GM21529 (cell line): Measurements from ENCODE around the gene MACROD2.
A peak's percentile ranks its signal among the peaks of the same experiment; 100 is the strongest.

ENCODE experiments used
- ATAC-seq: cut with Tn5 transposase; IDR thresholded peaks from one replicate; pipeline ENCODE4 v1.9.1; 2021; ENCODE audit not compliant: unreplicated experiment

The MACROD2 gene

GRCh38 chr20:14838663-14839628 lies 843.6 kb downstream of the MACROD2 start:
- ATAC-seq, result peak; percentile 81

- ATAC-seq, result no peak
These were observed 850.2 kb downstream of the MACROD2 start for GRCh38 chr20:14845199-14846160.

DNA sequence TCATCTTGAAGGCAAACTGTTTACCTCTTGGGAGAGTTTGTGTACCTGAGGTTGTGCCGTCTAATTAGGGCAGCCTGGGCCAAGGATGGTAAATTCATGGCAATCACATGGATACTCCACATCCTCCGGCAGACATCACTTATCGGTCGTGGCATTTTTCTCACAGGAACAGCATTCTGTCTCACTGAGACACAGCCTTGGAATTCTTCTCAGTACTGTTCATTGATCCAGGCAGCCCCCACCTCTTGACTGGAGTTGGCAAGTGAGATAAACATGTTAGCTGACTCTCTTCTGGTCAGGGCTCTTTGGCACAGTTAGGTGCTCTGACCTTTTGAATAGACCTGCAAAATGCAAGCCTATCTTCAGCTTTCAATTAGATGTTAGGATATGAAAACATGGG lies 853.5 kb downstream of the MACROD2 start:
- ATAC-seq, result no peak

- no peak for ATAC-seq
These were observed 857.8 kb downstream of the MACROD2 start for GRCh38 chr20:14853079-14853478.

GRCh38 chr20:14855171-14855570 lies 859.9 kb downstream of the MACROD2 start:
- no peak for ATAC-seq

GRCh38 chr20:14859627-14860026 lies 864.3 kb downstream of the MACROD2 start:
- no peak for ATAC-seq

- peak; percentile 36 for ATAC-seq
These were observed 865.1 kb downstream of the MACROD2 start for GRCh38 chr20:14860410-14860814.

DNA sequence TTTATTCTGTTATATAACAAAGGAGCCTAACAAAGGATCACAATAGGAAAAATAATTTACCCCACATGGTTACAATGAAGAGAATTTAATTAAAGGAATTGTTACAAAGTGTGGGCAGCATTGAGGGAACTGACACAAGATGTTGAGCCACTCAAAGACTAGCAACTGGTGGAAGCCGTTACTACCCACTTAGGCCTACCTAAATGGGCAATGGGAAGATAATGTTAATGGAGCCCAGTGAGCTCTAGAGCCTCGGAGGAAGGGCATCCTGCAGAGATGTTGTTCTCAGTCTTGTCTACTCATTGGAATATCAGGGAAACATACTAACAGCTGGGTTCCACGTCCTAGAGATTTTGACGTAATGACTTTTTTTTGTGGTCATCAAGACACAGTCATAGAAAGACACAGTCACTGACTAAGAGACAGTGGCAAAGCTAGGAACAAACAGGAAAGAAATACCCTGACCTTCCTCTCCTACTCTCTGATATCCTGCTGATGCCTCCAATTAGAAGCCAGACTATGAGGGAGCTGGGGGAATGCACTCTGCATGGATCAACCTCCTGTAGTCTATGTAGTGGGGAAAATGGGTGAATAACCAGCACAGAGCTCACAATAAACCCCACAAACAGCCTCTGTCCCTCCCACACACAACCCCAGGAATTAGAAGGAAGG lies 865.8 kb downstream of the MACROD2 start:
- ATAC-seq, result no peak

DNA sequence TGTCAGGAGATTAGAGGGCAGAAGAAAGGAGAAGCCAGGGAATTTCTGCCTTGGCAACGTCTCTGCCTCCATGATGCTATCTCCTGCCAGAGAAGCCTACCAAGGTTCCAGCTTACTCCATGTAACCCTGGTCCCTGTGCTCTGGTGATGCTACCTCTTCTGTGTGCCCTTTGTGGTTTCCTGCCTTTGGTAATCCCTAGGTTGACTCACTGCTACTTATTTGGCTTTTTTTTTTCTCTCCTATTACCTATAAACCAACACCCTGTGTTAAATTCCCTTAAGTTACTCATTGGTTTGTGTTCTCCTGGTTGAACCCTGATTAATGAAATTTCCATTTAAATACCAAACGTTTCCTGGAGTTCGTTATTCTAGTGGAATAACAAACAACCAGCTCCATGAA lies 869.9 kb downstream of the MACROD2 start:
- no peak for ATAC-seq

DNA sequence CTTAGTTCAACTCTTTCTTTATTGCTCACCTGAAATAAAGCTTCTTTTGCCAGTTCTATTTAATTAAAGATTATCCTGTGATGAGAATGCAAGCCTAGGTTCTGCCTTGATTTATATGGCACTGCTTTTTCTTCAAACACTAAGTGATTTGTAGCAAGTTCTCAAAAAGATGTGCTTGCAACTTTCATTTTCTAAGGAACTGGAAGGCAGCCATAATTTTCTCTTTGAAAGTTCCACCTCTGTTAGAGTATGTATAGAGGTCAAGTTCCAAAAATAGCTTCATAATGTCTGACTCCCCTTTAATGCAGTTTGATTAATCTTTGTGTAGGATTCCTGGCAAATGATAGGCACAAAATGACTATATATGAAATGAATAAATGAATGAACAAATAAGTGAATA lies 870.4 kb downstream of the MACROD2 start:
- no peak for ATAC-seq

DNA sequence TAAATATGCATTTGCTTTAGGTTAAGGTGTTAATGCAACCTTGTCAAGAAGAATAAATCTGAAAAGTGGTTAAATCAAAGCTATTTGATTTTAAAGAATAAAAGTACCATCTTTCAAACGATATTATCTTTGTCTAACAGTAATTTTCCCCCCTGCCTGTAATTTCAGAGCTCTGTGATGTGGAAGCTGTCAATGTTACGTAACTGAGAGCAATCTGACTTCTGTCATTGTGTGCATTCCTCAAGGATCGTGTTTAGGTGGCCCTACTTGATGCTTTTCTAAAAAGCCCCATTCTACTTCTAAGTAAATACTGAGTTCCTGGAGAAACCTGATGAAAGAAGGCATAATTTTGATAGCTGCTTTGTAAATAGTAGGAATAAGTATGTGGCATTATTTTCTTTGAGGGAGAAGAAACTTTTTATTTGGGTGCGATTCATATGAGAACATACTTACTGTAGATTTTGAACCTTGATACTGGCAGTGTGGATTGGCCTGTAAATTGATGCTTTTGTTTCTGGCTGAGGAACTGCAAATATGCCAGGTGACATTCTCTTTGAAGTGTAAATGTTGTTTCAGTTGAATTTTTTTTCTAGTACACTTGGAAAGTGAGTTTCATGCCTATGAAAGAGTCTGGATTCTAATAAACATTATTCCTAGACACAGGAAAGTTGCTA lies 871.7 kb downstream of the MACROD2 start:
- no peak for ATAC-seq

DNA sequence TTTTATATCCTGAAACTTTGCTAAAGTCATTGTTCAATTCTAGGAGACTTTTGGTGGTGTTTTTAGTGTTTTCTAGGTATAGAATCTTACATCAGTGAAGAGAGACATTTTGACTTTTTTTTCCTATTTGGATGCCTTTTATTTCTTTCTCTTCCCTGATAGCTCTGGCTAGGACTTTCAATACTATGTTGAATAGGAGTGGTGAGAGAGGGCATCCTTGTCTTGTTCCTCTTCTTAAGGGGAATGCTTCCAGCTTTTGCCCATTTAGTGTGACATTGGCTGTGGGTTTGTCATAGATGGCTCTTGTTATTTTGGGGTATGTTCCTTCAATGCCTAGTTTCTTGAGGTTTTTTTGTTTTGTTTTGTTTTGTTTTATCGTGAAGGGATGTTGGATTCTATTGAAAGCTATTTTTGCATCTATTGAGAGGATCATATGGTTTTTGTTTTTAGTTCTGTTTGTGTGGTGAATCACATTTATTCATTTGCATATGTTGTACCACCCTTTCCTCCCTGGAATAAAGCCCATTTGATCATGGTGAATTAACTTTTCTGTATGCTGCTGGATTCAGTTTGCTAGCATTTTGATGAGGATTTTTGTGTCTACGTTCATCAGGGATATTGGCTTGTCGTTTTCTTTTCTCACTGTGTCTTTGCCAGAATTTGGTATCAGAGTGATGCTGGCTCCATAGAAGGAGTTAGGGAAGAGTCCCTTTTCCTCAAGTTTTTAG lies 882.1 kb downstream of the MACROD2 start:
- no peak for ATAC-seq

DNA sequence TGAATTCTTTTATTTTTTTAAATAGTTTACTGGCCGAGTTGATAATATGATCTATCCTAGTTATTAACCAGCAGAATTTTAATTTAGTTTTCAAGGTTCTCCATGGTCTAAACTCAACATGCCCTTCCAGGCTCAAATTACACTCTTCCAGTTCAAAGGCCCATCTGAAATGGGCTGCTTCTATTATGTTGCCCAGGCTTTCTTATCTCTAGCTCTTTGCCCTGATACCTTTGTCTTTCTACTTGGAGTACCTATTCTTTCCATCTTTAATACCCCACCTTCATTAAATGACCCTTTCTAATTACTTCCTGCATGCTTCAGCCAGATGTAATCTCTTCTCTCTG lies 883.3 kb downstream of the MACROD2 start:
- ATAC-seq, result no peak

- peak; percentile 79 for ATAC-seq
These were observed 883.8 kb downstream of the MACROD2 start for GRCh38 chr20:14879020-14879697.

DNA sequence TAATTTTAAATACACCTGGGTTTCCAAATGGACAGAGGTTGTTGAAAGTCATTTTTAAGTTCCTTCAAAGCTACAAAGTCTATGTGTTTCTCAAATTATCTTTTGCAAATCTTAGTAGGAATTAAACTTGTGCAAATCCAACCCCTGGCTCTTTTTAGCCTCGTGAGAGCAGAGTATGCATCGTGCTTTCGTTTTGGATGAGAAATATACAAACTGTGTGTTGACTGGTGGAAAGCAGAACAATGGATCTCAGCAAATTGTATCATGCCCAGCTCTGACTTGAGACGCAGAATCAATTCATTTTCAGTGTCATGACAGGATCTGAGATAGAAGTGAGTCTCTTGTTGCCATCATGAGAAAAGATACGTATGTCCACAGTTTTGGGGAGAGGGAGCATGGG lies 884.5 kb downstream of the MACROD2 start:
- no peak for ATAC-seq

GRCh38 chr20:14881518-14881917 lies 886.2 kb downstream of the MACROD2 start:
- ATAC-seq, result no peak

DNA sequence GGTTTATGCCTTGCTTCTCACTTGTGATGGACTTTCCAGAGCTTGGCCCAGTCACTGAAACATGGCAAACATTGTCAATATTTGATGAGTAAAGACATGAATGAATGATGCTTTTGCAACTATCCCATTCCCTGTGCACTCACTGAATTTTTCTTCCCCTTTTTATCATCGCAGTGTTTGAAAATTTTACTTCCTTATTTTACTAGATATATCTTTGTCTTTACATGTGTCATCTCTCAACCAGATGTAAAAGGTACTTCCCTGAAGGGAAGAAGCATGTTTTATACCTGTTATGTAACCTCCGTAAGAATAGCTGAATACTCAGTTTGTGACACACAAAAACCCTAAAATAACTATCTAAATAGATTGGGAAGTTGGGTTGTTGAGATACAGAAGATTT lies 886.8 kb downstream of the MACROD2 start:
- ATAC-seq, result no peak

DNA sequence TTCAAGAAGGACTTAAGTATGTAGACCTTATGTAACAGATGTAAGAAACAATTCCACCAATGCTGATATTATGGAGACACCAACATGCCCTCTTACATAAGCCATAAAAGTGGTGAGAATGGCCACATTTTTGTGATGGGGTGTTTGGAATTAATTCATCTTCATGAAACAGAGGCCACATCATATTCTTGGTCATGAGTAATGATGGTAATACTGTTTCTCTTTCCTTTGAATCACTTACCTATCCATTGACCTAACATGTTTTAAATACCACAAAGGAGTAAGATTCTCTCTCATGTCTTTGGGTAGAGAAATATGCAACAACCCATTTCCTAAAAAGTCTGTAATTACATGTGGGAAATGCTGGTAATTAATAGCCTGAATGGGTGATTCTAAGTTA lies 887.5 kb downstream of the MACROD2 start:
- no peak for ATAC-seq

- ATAC-seq, result no peak
These were observed 888.0 kb downstream of the MACROD2 start for GRCh38 chr20:14883324-14883723.
